Astrocyte of the spinal cord (primary cell): ENCODE measurements around the gene MAPRE3.

Source experiments
- DNase-seq: peaks from one replicate; pipeline ENCODE4 v3.0.0; 2011; ENCODE audit warnings: low read depth, low spot score
- H3K4me3 ChIP-seq: 2 replicates; pipeline ENCODE4 v1.5.1; 2011; ENCODE audit warnings: low read depth, mild to moderate bottlenecking, low read length, moderate library complexity
- in situ Hi-C: cut with HindIII; loops from 2 replicates; pipeline ENCODE4 v1.10.0; 2017; ENCODE audit warnings: low sequenced_read_pairs
- TF ChIP-seq, protein P1 (sequence below): IDR thresholded peaks from 2 replicates; pipeline ENCODE4 v1.5.1; 2012; ENCODE audit warnings: low read depth, mild to moderate bottlenecking, low read length, inconsistent platforms

The MAPRE3 gene

DNA sequence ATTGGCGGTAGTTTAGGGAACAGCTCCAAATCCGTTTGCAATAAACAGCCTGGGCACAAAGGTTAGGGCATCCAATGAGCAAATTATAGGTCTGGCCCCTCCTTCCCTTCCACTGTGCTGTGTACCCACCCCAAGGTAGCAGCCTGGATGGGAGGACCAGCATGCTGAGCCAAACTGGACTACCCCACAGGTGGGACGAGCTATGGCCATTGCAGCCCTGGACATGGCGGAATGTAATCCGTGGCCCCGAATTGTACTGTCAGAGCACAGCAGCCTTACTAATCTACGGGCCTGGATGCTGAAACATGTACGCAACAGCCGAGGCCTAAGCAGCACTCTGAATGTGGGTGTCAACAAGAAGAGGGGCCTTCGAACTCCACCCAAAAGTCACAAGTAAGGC, 87.8 kb downstream of the MAPRE3 start:
- TF ChIP-seq, protein P1, sequence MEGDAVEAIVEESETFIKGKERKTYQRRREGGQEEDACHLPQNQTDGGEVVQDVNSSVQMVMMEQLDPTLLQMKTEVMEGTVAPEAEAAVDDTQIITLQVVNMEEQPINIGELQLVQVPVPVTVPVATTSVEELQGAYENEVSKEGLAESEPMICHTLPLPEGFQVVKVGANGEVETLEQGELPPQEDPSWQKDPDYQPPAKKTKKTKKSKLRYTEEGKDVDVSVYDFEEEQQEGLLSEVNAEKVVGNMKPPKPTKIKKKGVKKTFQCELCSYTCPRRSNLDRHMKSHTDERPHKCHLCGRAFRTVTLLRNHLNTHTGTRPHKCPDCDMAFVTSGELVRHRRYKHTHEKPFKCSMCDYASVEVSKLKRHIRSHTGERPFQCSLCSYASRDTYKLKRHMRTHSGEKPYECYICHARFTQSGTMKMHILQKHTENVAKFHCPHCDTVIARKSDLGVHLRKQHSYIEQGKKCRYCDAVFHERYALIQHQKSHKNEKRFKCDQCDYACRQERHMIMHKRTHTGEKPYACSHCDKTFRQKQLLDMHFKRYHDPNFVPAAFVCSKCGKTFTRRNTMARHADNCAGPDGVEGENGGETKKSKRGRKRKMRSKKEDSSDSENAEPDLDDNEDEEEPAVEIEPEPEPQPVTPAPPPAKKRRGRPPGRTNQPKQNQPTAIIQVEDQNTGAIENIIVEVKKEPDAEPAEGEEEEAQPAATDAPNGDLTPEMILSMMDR = no peak
- in situ Hi-C loops = no loop called here
- no peak for DNase-seq
- H3K4me3 ChIP-seq = no peak overlapping the region

DNA sequence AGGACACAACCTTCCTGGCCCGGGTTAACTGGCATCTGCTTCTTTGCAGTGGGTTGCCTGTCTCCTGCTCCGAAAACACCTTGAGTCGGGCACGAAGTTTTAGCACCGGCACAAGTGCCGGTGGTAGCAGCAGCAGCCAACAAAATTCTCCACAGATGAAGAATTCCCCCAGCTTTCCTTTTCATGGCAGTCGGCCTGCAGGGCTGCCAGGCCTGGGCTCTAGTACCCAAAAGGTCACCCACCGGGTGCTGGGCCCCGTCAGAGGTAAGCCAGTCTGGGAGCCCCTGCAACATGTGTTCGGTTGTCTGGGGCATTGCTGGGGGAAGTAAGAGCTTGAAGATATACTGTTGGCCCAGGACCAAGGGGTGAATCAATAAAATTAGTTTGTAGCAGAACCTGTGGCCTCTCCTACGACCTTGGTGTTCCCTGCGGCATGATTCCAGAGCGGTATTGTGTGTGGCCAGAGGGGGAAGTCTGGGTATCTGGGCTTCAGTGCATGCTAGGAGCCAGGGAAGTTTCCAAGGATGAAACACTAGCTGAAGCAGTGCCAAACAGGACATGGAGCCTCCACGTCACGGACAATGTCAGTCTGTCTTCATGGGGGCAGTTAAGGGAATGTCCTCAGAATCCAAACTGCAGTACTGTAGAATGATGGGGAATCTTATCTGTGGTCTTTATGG, 88.8 kb downstream of the MAPRE3 start:
- TF ChIP-seq, protein P1 = no peak
- in situ Hi-C loops = no loop called here
- no peak for DNase-seq
- no peak overlapping the region for H3K4me3 ChIP-seq

DNA sequence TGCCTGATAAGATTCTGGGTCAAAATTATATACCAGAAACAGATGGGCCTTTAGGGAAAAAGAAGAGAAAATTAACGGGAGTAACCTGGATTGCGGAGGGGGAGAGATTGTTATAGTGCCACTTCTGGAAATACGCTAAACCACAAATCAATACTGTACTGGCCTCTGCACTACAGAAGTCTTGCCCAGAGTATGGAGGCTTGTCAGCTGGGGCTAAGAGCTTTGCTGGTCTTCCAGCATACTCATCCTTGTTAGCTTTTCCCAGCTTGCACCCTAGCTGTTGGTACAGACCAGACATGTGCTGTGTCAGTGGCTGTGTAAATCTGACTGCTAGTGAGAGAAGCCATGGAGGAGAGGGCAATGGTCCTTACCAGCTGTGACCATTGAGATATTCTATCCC, 89.9 kb downstream of the MAPRE3 start:
- in situ Hi-C loops = no loop called here
- DNase-seq = no peak
- TF ChIP-seq, protein P1 = no peak
- H3K4me3 ChIP-seq = no peak overlapping the region

DNA sequence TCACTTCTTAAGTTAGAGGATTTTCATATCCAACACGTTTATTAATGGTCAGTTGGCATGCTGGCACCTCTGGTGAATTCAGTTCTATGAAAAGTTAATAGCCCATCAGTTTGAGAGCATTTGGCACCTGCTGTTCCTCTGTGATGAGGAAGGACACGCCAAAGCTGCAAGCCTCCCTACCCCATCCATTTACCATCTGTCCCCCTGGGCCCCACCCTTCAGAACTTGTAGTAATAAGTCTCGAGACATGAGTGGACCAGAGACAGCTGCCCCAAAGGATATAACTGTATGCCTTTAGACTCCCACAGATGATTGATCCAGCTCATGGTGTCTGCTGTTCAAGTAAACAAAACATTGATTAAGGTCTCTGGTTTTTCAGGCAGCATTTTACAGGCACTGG, 94.7 kb downstream of the MAPRE3 start:
- in situ Hi-C loops = no loop called here
- H3K4me3 ChIP-seq = no peak overlapping the region
- no peak for DNase-seq
- TF ChIP-seq, protein P1 = no peak

DNA sequence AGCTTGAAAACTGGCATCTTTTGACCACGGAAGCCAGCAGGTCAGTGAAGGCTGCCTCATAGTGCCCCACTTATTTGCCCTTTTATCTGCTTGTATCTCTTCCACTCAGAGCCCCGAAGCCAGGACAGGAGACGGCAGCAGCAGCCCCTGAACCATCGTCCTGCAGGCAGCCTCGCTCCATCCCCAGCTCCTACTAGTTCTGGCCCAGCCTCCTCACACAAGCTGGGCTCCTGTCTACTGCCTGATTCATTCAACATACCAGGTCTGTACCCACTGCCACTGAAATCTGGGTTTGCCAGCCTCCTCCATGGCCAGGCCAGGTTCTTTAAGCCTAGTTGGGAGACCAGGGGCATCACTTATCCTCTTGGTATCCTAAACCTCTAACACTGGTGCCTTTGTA, 96.9 kb downstream of the MAPRE3 start:
- no peak for DNase-seq
- TF ChIP-seq, protein P1 = no peak
- no peak overlapping the region for H3K4me3 ChIP-seq
- in situ Hi-C loops = no loop called here

DNA sequence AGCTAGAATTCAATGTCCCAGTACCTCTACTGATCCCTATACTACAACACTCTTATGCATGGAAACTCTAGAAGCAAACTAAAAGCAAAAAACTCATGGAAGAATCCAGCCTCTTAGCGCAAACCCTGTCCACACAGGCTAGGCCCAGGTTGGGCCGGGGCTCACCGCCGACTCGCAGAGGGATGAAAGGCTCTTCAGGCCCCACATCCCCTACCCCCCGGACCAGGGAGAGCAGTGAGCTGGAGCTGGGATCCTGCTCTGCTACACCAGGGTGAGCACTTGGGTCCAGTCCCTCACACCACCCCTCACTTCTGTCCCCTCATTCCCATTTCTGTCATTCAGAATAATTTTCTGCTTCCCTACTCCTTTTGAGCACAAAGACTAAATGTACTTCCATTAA, 99.0 kb downstream of the MAPRE3 start:
- H3K4me3 ChIP-seq = peak overlapping the region; percentile 99
- in situ Hi-C loops = no loop called here
- TF ChIP-seq, protein P1 = no peak
- DNase-seq = no peak
